ENCODE data around the gene SLC4A1AP. TPM values are rescaled to one million over a fixed set of nuclear protein-coding genes. Genes with fewer than 3 reads are reported as not detected.

The SLC4A1AP gene
- total and polyA plus RNA-seq, 2 experiments from 2014 or later, result 24.3 to 29.2 TPM

DNA sequence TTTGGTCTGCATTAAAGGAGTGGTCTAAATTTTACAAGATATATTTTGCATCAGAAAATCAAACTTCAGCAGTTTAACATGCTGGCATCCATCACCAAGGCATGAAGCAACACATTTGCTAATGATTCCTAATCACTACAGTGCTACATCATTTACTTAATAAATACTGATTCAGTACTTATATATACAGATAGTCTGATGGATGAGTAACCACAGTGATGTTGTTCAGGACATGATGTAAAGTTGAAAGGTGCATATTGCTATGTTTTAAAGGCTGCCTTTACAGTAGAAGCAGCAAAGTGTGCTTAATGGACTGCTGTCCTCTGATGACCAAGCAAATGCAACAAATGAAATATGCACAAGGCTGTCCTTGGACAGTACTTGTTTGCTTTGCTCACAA is 11.3 kb upstream of the SLC4A1AP start:
- peaks cover 31% of the 10 kb centered on the region for H3K36me3 ChIP-seq (ENCODE audit: insufficient read depth)
- H3K27me3 Mint-ChIP-seq (ENCODE audit: insufficient read depth, low read depth, poor library complexity), result peaks cover 2% of the 10 kb centered on the region
- no peaks in the 10 kb centered on the region for H3K9me2 ChIP-seq (ENCODE audit: insufficient read depth)
- peaks cover 61% of the 10 kb centered on the region for H3K36me3 Mint-ChIP-seq (ENCODE audit: low read depth)
- H3K27ac ChIP-seq (ENCODE audit: low read depth), result no peak overlapping the region
- no peaks in the 10 kb centered on the region for H3F3A ChIP-seq (replicated peaks; ENCODE audit: low read depth)
- no peak overlapping the region for H3K4me3 Mint-ChIP-seq
- TF ChIP-seq, protein P1, sequence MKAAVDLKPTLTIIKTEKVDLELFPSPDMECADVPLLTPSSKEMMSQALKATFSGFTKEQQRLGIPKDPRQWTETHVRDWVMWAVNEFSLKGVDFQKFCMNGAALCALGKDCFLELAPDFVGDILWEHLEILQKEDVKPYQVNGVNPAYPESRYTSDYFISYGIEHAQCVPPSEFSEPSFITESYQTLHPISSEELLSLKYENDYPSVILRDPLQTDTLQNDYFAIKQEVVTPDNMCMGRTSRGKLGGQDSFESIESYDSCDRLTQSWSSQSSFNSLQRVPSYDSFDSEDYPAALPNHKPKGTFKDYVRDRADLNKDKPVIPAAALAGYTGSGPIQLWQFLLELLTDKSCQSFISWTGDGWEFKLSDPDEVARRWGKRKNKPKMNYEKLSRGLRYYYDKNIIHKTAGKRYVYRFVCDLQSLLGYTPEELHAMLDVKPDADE (IDR thresholded peaks at IDR 0.05), result no peak
- no peak for TF ChIP-seq EZH2 (IDR thresholded peaks at IDR 0.05; ENCODE audit: low read depth, unreplicated experiment)
- no peak for TF ChIP-seq ZNF114 (CRISPR knock-in tag; IDR thresholded peaks at IDR 0.05)
- no peak for TF ChIP-seq STAT1 (IDR thresholded peaks at IDR 0.05; ENCODE audit: unreplicated experiment)
- no peak for TF ChIP-seq EZH2phosphoT487 (IDR thresholded peaks at IDR 0.05; ENCODE audit: unreplicated experiment)
- TF ChIP-seq CREB1 (CRISPR knock-in tag; IDR thresholded peaks at IDR 0.05; ENCODE audit: low read depth), result no peak
- no peak for TF ChIP-seq NANOG (IDR thresholded peaks at IDR 0.05; ENCODE audit: borderline replicate concordance)
- TF ChIP-seq, protein P2, sequence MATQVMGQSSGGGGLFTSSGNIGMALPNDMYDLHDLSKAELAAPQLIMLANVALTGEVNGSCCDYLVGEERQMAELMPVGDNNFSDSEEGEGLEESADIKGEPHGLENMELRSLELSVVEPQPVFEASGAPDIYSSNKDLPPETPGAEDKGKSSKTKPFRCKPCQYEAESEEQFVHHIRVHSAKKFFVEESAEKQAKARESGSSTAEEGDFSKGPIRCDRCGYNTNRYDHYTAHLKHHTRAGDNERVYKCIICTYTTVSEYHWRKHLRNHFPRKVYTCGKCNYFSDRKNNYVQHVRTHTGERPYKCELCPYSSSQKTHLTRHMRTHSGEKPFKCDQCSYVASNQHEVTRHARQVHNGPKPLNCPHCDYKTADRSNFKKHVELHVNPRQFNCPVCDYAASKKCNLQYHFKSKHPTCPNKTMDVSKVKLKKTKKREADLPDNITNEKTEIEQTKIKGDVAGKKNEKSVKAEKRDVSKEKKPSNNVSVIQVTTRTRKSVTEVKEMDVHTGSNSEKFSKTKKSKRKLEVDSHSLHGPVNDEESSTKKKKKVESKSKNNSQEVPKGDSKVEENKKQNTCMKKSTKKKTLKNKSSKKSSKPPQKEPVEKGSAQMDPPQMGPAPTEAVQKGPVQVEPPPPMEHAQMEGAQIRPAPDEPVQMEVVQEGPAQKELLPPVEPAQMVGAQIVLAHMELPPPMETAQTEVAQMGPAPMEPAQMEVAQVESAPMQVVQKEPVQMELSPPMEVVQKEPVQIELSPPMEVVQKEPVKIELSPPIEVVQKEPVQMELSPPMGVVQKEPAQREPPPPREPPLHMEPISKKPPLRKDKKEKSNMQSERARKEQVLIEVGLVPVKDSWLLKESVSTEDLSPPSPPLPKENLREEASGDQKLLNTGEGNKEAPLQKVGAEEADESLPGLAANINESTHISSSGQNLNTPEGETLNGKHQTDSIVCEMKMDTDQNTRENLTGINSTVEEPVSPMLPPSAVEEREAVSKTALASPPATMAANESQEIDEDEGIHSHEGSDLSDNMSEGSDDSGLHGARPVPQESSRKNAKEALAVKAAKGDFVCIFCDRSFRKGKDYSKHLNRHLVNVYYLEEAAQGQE (IDR thresholded peaks at IDR 0.05; ENCODE audit: unreplicated experiment), result no peak
- TF ChIP-seq JUNB (IDR thresholded peaks at IDR 0.05; ENCODE audit: unreplicated experiment), result no peak
- H3K27me3 ChIP-seq (ENCODE audit: insufficient read depth), result no peaks in the 10 kb centered on the region
- H3K4me1 Mint-ChIP-seq, result no peaks in the 10 kb centered on the region
- H4K20me1 ChIP-seq (replicated peaks; ENCODE audit: insufficient read depth), result peaks cover 7% of the 10 kb centered on the region; the same call in 1 of the 2 replicates
- no peak overlapping the region for H2AFZ ChIP-seq
- ATAC-seq (no peak), DNase-seq (ENCODE audit: low spot score) (no peak)
- H3K9me3 Mint-ChIP-seq, result no peaks in the 10 kb centered on the region
- no peak overlapping the region for H3K4me3 ChIP-seq
- no peak overlapping the region for H3K4me2 ChIP-seq
- H3K4me1 ChIP-seq (ENCODE audit: insufficient read depth), result no peaks in the 10 kb centered on the region
- no peak overlapping the region for H3K27ac Mint-ChIP-seq
- H3K79me2 ChIP-seq (replicated peaks; ENCODE audit: insufficient read depth), result no peaks in the 10 kb centered on the region

DNA sequence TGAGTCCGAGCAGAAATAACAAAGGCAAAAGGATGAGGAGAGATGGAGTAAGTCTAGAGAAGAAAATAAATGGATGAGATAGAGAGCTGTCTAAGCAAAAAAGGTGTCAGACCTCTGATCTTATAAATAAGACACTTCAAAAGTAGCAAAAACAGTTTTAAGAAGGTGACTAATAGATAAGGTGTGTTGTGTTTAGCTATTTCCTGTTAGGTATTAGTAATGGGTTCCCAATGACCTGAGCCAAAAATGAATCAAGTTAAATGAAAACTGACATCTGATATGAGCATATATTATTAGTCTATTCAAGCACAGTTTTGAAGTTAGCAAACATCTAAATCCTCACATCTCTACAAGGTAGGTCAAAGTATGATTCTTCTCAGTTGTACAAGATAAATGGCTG is 10.9 kb upstream of the SLC4A1AP start:
- peaks cover 59% of the 10 kb centered on the region for H3K36me3 Mint-ChIP-seq (ENCODE audit: low read depth)
- TF ChIP-seq, protein P2 (IDR thresholded peaks at IDR 0.05; ENCODE audit: unreplicated experiment), result no peak
- TF ChIP-seq, protein P1 (IDR thresholded peaks at IDR 0.05), result no peak
- TF ChIP-seq, protein P3, sequence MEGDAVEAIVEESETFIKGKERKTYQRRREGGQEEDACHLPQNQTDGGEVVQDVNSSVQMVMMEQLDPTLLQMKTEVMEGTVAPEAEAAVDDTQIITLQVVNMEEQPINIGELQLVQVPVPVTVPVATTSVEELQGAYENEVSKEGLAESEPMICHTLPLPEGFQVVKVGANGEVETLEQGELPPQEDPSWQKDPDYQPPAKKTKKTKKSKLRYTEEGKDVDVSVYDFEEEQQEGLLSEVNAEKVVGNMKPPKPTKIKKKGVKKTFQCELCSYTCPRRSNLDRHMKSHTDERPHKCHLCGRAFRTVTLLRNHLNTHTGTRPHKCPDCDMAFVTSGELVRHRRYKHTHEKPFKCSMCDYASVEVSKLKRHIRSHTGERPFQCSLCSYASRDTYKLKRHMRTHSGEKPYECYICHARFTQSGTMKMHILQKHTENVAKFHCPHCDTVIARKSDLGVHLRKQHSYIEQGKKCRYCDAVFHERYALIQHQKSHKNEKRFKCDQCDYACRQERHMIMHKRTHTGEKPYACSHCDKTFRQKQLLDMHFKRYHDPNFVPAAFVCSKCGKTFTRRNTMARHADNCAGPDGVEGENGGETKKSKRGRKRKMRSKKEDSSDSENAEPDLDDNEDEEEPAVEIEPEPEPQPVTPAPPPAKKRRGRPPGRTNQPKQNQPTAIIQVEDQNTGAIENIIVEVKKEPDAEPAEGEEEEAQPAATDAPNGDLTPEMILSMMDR (conservative IDR thresholded peaks at IDR 0.05; ENCODE audit: low read depth in 2 of 2), result no peak
- no peak for TF ChIP-seq JUNB (IDR thresholded peaks at IDR 0.05; ENCODE audit: unreplicated experiment)
- TF ChIP-seq NANOG (IDR thresholded peaks at IDR 0.05; ENCODE audit: borderline replicate concordance), result no peak
- no peak for TF ChIP-seq CREB1 (CRISPR knock-in tag; IDR thresholded peaks at IDR 0.05; ENCODE audit: low read depth)
- no peak for TF ChIP-seq STAT1 (IDR thresholded peaks at IDR 0.05; ENCODE audit: unreplicated experiment)
- TF ChIP-seq ZNF114 (CRISPR knock-in tag; IDR thresholded peaks at IDR 0.05), result no peak
- no peak for TF ChIP-seq ZNF331 (CRISPR knock-in tag; IDR thresholded peaks at IDR 0.05; ENCODE audit: low read depth)
- TF ChIP-seq POLR2AphosphoS5 (IDR thresholded peaks at IDR 0.05; ENCODE audit: low read depth), result no peak
- no peak for TF ChIP-seq EZH2 (IDR thresholded peaks at IDR 0.05; ENCODE audit: low read depth, unreplicated experiment)
- no peak for TF ChIP-seq EZH2phosphoT487 (IDR thresholded peaks at IDR 0.05; ENCODE audit: unreplicated experiment)

More for the DNA sequence above, 10.9 kb upstream of the SLC4A1AP start:
- Mint-ChIP-seq H3K4me3 (no peak overlapping the region), H3K4me1 (no peaks in the 10 kb centered on the region), H3K9me3 (no peaks in the 10 kb centered on the region), H3K27me3 (ENCODE audit: insufficient read depth, low read depth, poor library complexity) (peaks cover 2% of the 10 kb centered on the region), H3K27ac (no peak overlapping the region)
- Histone ChIP-seq H3K36me3 (ENCODE audit: insufficient read depth) (peaks cover 27% of the 10 kb centered on the region), H3K4me1 (ENCODE audit: insufficient read depth) (no peaks in the 10 kb centered on the region), H2AFZ (no peak overlapping the region), H3F3A (replicated peaks; ENCODE audit: low read depth) (no peaks in the 10 kb centered on the region), H3K4me3 (no peak overlapping the region), H3K4me2 (no peak overlapping the region), H3K79me2 (replicated peaks; ENCODE audit: insufficient read depth) (no peaks in the 10 kb centered on the region), H3K27ac (ENCODE audit: low read depth) (no peak overlapping the region), H3K27me3 (ENCODE audit: insufficient read depth) (no peaks in the 10 kb centered on the region), H4K20me1 (replicated peaks; ENCODE audit: insufficient read depth) (peaks cover 7% of the 10 kb centered on the region; the same call in 1 of the 2 replicates), H3K9me2 (ENCODE audit: insufficient read depth) (no peaks in the 10 kb centered on the region)
- DNase-seq (ENCODE audit: low spot score) (no peak), ATAC-seq (no peak)

Data from GM23338 (cell line).